H1 (cell line): ENCODE measurements around the gene IL32. TPM values are rescaled to one million over a fixed set of nuclear protein-coding genes. Genes with fewer than 3 reads are reported as not detected.

Source experiments
- CTCF ChIA-PET: fragments of 300-600 bp; sonication (Branson Sonifier 250); formaldehyde crosslinking; loops from one replicate; lab custom pipeline; 2021; ENCODE audit not compliant: partially characterized antibody; lab: Charles Lee
- POLR2A ChIA-PET: fragments of 300-600 bp; sonication (Branson Sonifier 250); formaldehyde crosslinking; loops from one replicate; lab custom pipeline; 2021; ENCODE audit warnings: inconsistent platforms; ENCODE audit not compliant: partially characterized antibody; lab: Charles Lee
- DNase-seq, 2 experiments: peaks; one replicate each; pipeline versions ENCODE4 v3.0.0 to v3.0.0-alpha.2; 2010 to 2022; ENCODE audit warnings: low spot score in 2 of 2, low read depth in 1 of 2, mixed read lengths in 1 of 2
- FAIRE-seq: peaks from 2 replicates; lab custom pipeline; 2011; peaks lifted over from hg19 to GRCh38; lab: Jason Lieb, UNC
- H2AFZ ChIP-seq: 2 replicates; pipeline ENCODE4 v1.8.1; 2012; ENCODE audit warnings: low read length, inconsistent platforms
- H2AK5ac ChIP-seq: 2 replicates; pipeline ENCODE4 v1.6.1; 2013; ENCODE audit warnings: low read depth, low read length
- H2BK120ac ChIP-seq: replicated peaks from 2 replicates; pipeline ENCODE3; 2013; ENCODE audit warnings: low read depth, low read length, inconsistent platforms
- H2BK12ac ChIP-seq: 2 replicates; pipeline ENCODE4 v1.6.1; 2013; ENCODE audit warnings: low read depth, low read length
- H2BK15ac ChIP-seq: 2 replicates; pipeline ENCODE4 v1.6.1; 2013; ENCODE audit warnings: low read length
- H2BK20ac ChIP-seq: 2 replicates; pipeline ENCODE4 v1.6.1; 2013; ENCODE audit warnings: low read length
- H2BK5ac ChIP-seq: 2 replicates; pipeline ENCODE4 v1.6.1; 2013; ENCODE audit warnings: low read depth, low read length
- H3K14ac ChIP-seq: 2 replicates; pipeline ENCODE4 v1.6.1; 2013; ENCODE audit warnings: inconsistent platforms; ENCODE audit not compliant: insufficient read length
- H3K18ac ChIP-seq: 2 replicates; pipeline ENCODE4 v1.6.1; 2013; ENCODE audit warnings: low read length; ENCODE audit errors: extremely low read depth
- H3K23ac ChIP-seq: 2 replicates; pipeline ENCODE4 v1.6.1; 2013; ENCODE audit warnings: inconsistent platforms; ENCODE audit not compliant: insufficient read length
- H3K23me2 ChIP-seq: 2 replicates; pipeline ENCODE4 v1.6.1; 2013; ENCODE audit warnings: low read depth, low read length
- H3K27ac ChIP-seq: 2 replicates; pipeline ENCODE4 v1.6.1; 2011; ENCODE audit warnings: low read depth, low read length, inconsistent platforms
- H3K27me3 ChIP-seq, 4 experiments: replicated peaks in 1 of 4; 1 replicate in 1 of 4; 2 replicates in 3 of 4; pipeline versions ENCODE4 v1.6.1 to v1.8.1; 2011 to 2013; ENCODE audit warnings: low read length in 3 of 4, mild to moderate bottlenecking in 3 of 4, inconsistent platforms in 2 of 4, mixed read lengths in 2 of 4, moderate library complexity in 1 of 4; ENCODE audit not compliant: control insufficient read depth in 3 of 4, insufficient read depth in 3 of 4; ENCODE audit errors: extremely low read depth in 1 of 4
- H3K36me3 ChIP-seq, 4 experiments: 2 replicates each; pipeline versions ENCODE4 v1.6.1 to v1.8.1; 2011 to 2013; ENCODE audit warnings: mild to moderate bottlenecking in 4 of 4, low read length in 3 of 4, moderate library complexity in 2 of 4, control low read depth in 1 of 4, inconsistent platforms in 1 of 4; ENCODE audit not compliant: insufficient read depth in 4 of 4, control insufficient read depth in 2 of 4
- H3K4ac ChIP-seq: replicated peaks from 2 replicates; pipeline ENCODE3; 2013; ENCODE audit warnings: low read length, low read depth, mixed read lengths, inconsistent platforms; ENCODE audit not compliant: insufficient read length
- H3K4me1 ChIP-seq, 4 experiments: replicated peaks in 1 of 4; 1 replicate in 1 of 4; 2 replicates in 3 of 4; pipeline versions ENCODE4 v1.6.1 to v1.8.1; 2011 to 2013; ENCODE audit warnings: low read length in 3 of 4, inconsistent platforms in 2 of 4, mixed read lengths in 1 of 4; ENCODE audit not compliant: insufficient read depth in 4 of 4, control insufficient read depth in 3 of 4
- H3K4me2 ChIP-seq, 2 experiments: 2 replicates each; pipeline versions ENCODE4 v1.6.1 to v1.8.1; 2011 to 2013; ENCODE audit warnings: low read depth in 2 of 2, low read length in 2 of 2, control low read depth in 1 of 2, inconsistent platforms in 1 of 2, mild to moderate bottlenecking in 1 of 2; ENCODE audit not compliant: insufficient read depth in 1 of 2
- H3K4me3 ChIP-seq, 4 experiments: fragments of 200-600, 300-600 bp in 1 of 4; sonication (generic), shearing (Covaris generic), sonication (Bioruptor Twin) in 1 of 4; 2 replicates each; pipeline versions ENCODE4 v1.5.1 to v1.8.1; 2011 to 2016; ENCODE audit warnings: low read length in 4 of 4, low read depth in 3 of 4, control low read depth in 2 of 4, inconsistent platforms in 2 of 4, mild to moderate bottlenecking in 2 of 4, mixed read lengths in 1 of 4, moderate library complexity in 1 of 4; ENCODE audit not compliant: insufficient read depth in 2 of 4; ENCODE audit errors: extremely low read depth in 1 of 4
- H3K56ac ChIP-seq: replicated peaks from 2 replicates; pipeline ENCODE3; 2013; ENCODE audit warnings: low read depth, mild to moderate bottlenecking, mixed read lengths, low read length, inconsistent platforms; ENCODE audit not compliant: insufficient read length
- H3K79me1 ChIP-seq: 2 replicates; pipeline ENCODE4 v1.6.1; 2013; ENCODE audit warnings: low read depth, low read length, control low read depth
- H3K79me2 ChIP-seq, 2 experiments: 2 replicates each; pipeline versions ENCODE4 v1.6.1 to v1.8.1; 2012 to 2013; ENCODE audit warnings: low read length in 2 of 2, mild to moderate bottlenecking in 2 of 2, inconsistent platforms in 1 of 2; ENCODE audit not compliant: insufficient read depth in 2 of 2, control insufficient read depth in 1 of 2
- H3K9ac ChIP-seq, 4 experiments: replicated peaks in 1 of 4; 1 replicate in 1 of 4; 2 replicates in 3 of 4; pipeline versions ENCODE4 v1.6.1 to v1.8.1; 2011 to 2013; ENCODE audit warnings: low read depth in 3 of 4, low read length in 3 of 4, control low read depth in 2 of 4, mild to moderate bottlenecking in 2 of 4, moderate library complexity in 2 of 4, inconsistent platforms in 1 of 4; ENCODE audit errors: extremely low read depth in 1 of 4
- H3K9me3 ChIP-seq, 2 experiments: 2 replicates each; pipeline versions ENCODE4 v1.6.1 to v1.8.1; 2012 to 2013; ENCODE audit warnings: mild to moderate bottlenecking in 2 of 2, moderate library complexity in 2 of 2, control low read depth in 1 of 2, inconsistent platforms in 1 of 2, low read depth in 1 of 2, low read length in 1 of 2, mixed read lengths in 1 of 2; ENCODE audit not compliant: insufficient read depth in 2 of 2
- H4K20me1 ChIP-seq, 2 experiments: replicated peaks in 1 of 2; 2 replicates each; pipeline versions ENCODE3 to v1.8.1; 2011 to 2013; ENCODE audit warnings: inconsistent platforms in 2 of 2, low read length in 2 of 2, mild to moderate bottlenecking in 1 of 2; ENCODE audit not compliant: insufficient read depth in 2 of 2, control insufficient read depth in 1 of 2
- H4K5ac ChIP-seq: 2 replicates; pipeline ENCODE4 v1.6.1; 2013; ENCODE audit warnings: low read length, low read depth, mixed read lengths, inconsistent platforms; ENCODE audit not compliant: insufficient read length
- H4K8ac ChIP-seq: 2 replicates; pipeline ENCODE4 v1.8.0; 2013; ENCODE audit warnings: mild to moderate bottlenecking, moderate library complexity, low read length, inconsistent platforms; ENCODE audit not compliant: insufficient read depth; ENCODE audit errors: extremely low read depth
- H4K91ac ChIP-seq: replicated peaks from 2 replicates; pipeline ENCODE3; 2013; ENCODE audit warnings: low read length, mixed read lengths, inconsistent platforms; ENCODE audit not compliant: insufficient read length
- KDM4A ChIP-seq: IDR thresholded peaks from one replicate; pipeline ENCODE4 v1.7.1; 2012; ENCODE audit warnings: low read depth, mild to moderate bottlenecking, moderate library complexity, low read length, inconsistent platforms; ENCODE audit not compliant: severe bottlenecking
- POLR2A ChIP-seq, 2 experiments: IDR thresholded peaks; 1 replicate in 1 of 2; 2 replicates in 1 of 2; pipeline ENCODE4 v1.6.1; 2011; ENCODE audit warnings: low read depth in 2 of 2, low read length in 2 of 2, mild to moderate bottlenecking in 2 of 2; ENCODE audit errors: control extremely low read depth in 1 of 2
- WGBS, 2 experiments: shearing (Covaris generic) in 1 of 2; methylation state at CpG; one replicate each; pipeline versions ENCODE4 v1.1.6 to v1.1.7; 2013 to 2015; ENCODE audit warnings: low lambda C conversion rate in 2 of 2, mixed read lengths in 2 of 2, inconsistent platforms in 1 of 2, low coverage in 1 of 2, missing lambda C conversion rate in 1 of 2; ENCODE audit not compliant: insufficient replicate concordance in 2 of 2, insufficient coverage in 1 of 2, insufficient read length in 1 of 2; ENCODE audit errors: extremely low coverage in 1 of 2, missing lambda C conversion rate in 1 of 2; 5-methylcytosine and 5-hydroxymethylcytosine counted together
- polyA plus RNA-seq, 7 experiments: library from polyadenylated mRNA; depleted of rRNA in 3 of 7; stranded (reverse) in 5 of 7; unstranded in 2 of 7; fragments of >200 nt in 5 of 7; fragments of 200-250 nt in 2 of 7; gene quantifications; 1 replicate in 5 of 7; 2 replicates in 1 of 7; 4 replicates in 1 of 7; pipeline versions ENCODE4 v1.2.1 to v1.2.3, GENCODE V29; 2011 to 2013; ENCODE audit warnings: missing spikeins in 2 of 7, mixed read lengths in 2 of 7
- total RNA-seq: library from RNA; stranded (reverse); fragmentation: NEBNext Ultra II Directional; extraction: Animal tissue kit (Norgen Biotek cat#: 25700); gene quantifications from 2 replicates; pipeline ENCODE4 v1.2.1, GENCODE V29; 2021

Gene IL32
- total and polyA plus RNA-seq, 2 of the 8 experiments (the other 6 are each of a cell fraction or from before 2014, with no cell fraction given), result 2.7 to 5.0 TPM

GRCh38 chr16:3026609-3027488 is 38.6 kb upstream of the IL32 start:
- H3K18ac ChIP-seq, result no peak overlapping the region
- no peak overlapping the region for H3K27ac ChIP-seq
- no peak overlapping the region for H2BK120ac ChIP-seq
- no peaks in the 10 kb centered on the region for H3K27me3 ChIP-seq
- FAIRE-seq, result no peak
- H3K79me2 ChIP-seq, result no peaks in the 10 kb centered on the region
- no peak overlapping the region for H3K23ac ChIP-seq
- H4K91ac ChIP-seq, result no peak overlapping the region
- no peak overlapping the region for H3K4me3 ChIP-seq
- no peak overlapping the region for H2BK5ac ChIP-seq
- H3K9ac ChIP-seq, result no peak overlapping the region
- no peak overlapping the region for H4K5ac ChIP-seq
- H3K4me2 ChIP-seq, result no peak overlapping the region
- POLR2A ChIA-PET, result interaction anchor here (1.2 to 35.7 kb wide), 14 partner anchors 2 to 102 kb away, joined by 3 to 1808 read pairs (median 34); partner anchors contain the start of genes BICDL2, CLDN6, CLDN9 and HCFC1R1
- no peak overlapping the region for H3K56ac ChIP-seq
- no peak overlapping the region for H2BK15ac ChIP-seq
- H3K79me1 ChIP-seq, result no peaks in the 10 kb centered on the region
- TF ChIP-seq POLR2A (IDR thresholded peaks at IDR 0.05; ENCODE audit: control extremely low read depth in 1 of 2, low read depth in 2 of 2, low read length in 2 of 2), result peak in 1 of 2 experiments; percentile 62; a peak in 2 of 3 replicates
- no peak for TF ChIP-seq KDM4A
- H2BK20ac ChIP-seq, result no peak overlapping the region
- H2AFZ ChIP-seq, result no peak overlapping the region
- peaks cover 15% of the 10 kb centered on the region; the same call in 1 of the 2 replicates for H3K23me2 ChIP-seq
- no peak overlapping the region for H2BK12ac ChIP-seq
- DNase-seq, result peak in 1 of 2 experiments; percentile 49
- H3K36me3 ChIP-seq, result peaks cover 0 to 21% (median 11%) of the 10 kb centered on the region in 4 experiments; a peak in 7 of 8 replicates
- H3K4me1 ChIP-seq, result peaks cover 0 to 24% (median 19%) of the 10 kb centered on the region in 4 experiments; a peak in 6 of 7 replicates
- H4K20me1 ChIP-seq, result peaks cover 9 to 31% of the 10 kb centered on the region in 2 experiments
- H3K14ac ChIP-seq, result no peak overlapping the region
- no peak overlapping the region for H2AK5ac ChIP-seq
- H3K4ac ChIP-seq, result no peak overlapping the region
- no peaks in the 10 kb centered on the region for H3K9me3 ChIP-seq
- H4K8ac ChIP-seq, result no peak overlapping the region; the same call in 1 of the 2 replicates
- CTCF ChIA-PET, result interaction anchor here (0.7 to 23.8 kb wide), 8 partner anchors 8 to 98 kb away, joined by 3 to 639 read pairs (median 4); partner anchors contain the start of genes CLDN6, CLDN9, HCFC1R1 and THOC6
- 95% methylated on average over 24 of the region's 24 CpGs; no CpG with 5 or more reads in 1 of the 2 experiments for WGBS, 2 experiments
